NB4 (cell line): ENCODE data around the gene HRG.

ENCODE experiments used
- MYC ChIP-seq: IDR thresholded peaks from 2 replicates; pipeline ENCODE4 v1.6.1; 2011; ENCODE audit warnings: low read depth, low read length
- POLR2A ChIP-seq: IDR thresholded peaks from 2 replicates; pipeline ENCODE4 v1.6.1; 2011; ENCODE audit warnings: mild to moderate bottlenecking; ENCODE audit not compliant: insufficient read length; ENCODE audit errors: extremely low read depth
- TF ChIP-seq, protein P1 (sequence below): IDR thresholded peaks from one replicate; pipeline ENCODE4 v1.5.1; 2012; ENCODE audit warnings: low read depth, low read length

GRCh38 chr3:186663361-186664118 lies 2.3 kb upstream of the HRG start:
- TF ChIP-seq, protein P1, sequence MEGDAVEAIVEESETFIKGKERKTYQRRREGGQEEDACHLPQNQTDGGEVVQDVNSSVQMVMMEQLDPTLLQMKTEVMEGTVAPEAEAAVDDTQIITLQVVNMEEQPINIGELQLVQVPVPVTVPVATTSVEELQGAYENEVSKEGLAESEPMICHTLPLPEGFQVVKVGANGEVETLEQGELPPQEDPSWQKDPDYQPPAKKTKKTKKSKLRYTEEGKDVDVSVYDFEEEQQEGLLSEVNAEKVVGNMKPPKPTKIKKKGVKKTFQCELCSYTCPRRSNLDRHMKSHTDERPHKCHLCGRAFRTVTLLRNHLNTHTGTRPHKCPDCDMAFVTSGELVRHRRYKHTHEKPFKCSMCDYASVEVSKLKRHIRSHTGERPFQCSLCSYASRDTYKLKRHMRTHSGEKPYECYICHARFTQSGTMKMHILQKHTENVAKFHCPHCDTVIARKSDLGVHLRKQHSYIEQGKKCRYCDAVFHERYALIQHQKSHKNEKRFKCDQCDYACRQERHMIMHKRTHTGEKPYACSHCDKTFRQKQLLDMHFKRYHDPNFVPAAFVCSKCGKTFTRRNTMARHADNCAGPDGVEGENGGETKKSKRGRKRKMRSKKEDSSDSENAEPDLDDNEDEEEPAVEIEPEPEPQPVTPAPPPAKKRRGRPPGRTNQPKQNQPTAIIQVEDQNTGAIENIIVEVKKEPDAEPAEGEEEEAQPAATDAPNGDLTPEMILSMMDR: no peak
- TF ChIP-seq MYC (no peak), POLR2A (no peak)
